H9 (cell line): Measurements from ENCODE around the gene EPHB6. TPM values are rescaled to one million over a fixed set of nuclear protein-coding genes. Genes with fewer than 3 reads are reported as not detected.

Experiments
- DNase-seq: peaks from one replicate; pipeline ENCODE4 v3.0.0-alpha.2; 2017
- H2AFZ ChIP-seq: one replicate; pipeline ENCODE4 v1.6.1; 2013; ENCODE audit warnings: mild to moderate bottlenecking, low read length, control low read depth, moderate library complexity
- H2AK5ac ChIP-seq: 2 replicates; pipeline ENCODE4 v1.6.1; 2013; ENCODE audit warnings: low read length, control low read depth, mixed read lengths; ENCODE audit not compliant: insufficient read length
- H2BK120ac ChIP-seq: one replicate; pipeline ENCODE4 v1.6.1; 2013; ENCODE audit warnings: low read depth, mild to moderate bottlenecking, low read length, control low read depth, inconsistent platforms; ENCODE audit not compliant: poor library complexity, severe bottlenecking
- H2BK12ac ChIP-seq: 2 replicates; pipeline ENCODE4 v1.6.1; 2013; ENCODE audit warnings: low read length, control low read depth, mixed read lengths, low read depth; ENCODE audit not compliant: insufficient read length
- H2BK15ac ChIP-seq: 2 replicates; pipeline ENCODE4 v1.6.1; 2013; ENCODE audit warnings: low read depth, low read length, control low read depth
- H2BK20ac ChIP-seq: one replicate; pipeline ENCODE4 v1.6.1; 2013; ENCODE audit warnings: low read depth, mild to moderate bottlenecking, low read length, control low read depth, inconsistent platforms; ENCODE audit not compliant: poor library complexity, severe bottlenecking
- H2BK5ac ChIP-seq: 2 replicates; pipeline ENCODE4 v1.6.1; 2013; ENCODE audit warnings: low read length, control low read depth, mixed read lengths; ENCODE audit not compliant: insufficient read length
- H3K14ac ChIP-seq: 2 replicates; pipeline ENCODE4 v1.6.1; 2013; ENCODE audit warnings: low read length, control low read depth; ENCODE audit not compliant: insufficient read depth
- H3K18ac ChIP-seq: 2 replicates; pipeline ENCODE4 v1.6.1; 2013; ENCODE audit warnings: low read depth, mild to moderate bottlenecking, mixed read lengths, low read length, control low read depth; ENCODE audit not compliant: insufficient read length
- H3K23ac ChIP-seq: 2 replicates; pipeline ENCODE4 v1.6.1; 2013; ENCODE audit warnings: low read length, control low read depth, mixed read lengths, low read depth; ENCODE audit not compliant: insufficient read length
- H3K23me2 ChIP-seq: 2 replicates; pipeline ENCODE4 v1.6.1; 2013; ENCODE audit warnings: low read depth, mild to moderate bottlenecking, mixed read lengths, low read length, control low read depth; ENCODE audit not compliant: insufficient read length, poor library complexity, severe bottlenecking
- H3K27ac ChIP-seq: 2 replicates; pipeline ENCODE4 v1.5.1; 2013; ENCODE audit warnings: low read length, control low read depth, mixed read lengths, low read depth; ENCODE audit not compliant: insufficient read length
- H3K27me3 ChIP-seq: 2 replicates; pipeline ENCODE4 v1.6.1; 2013; ENCODE audit warnings: low read length, control low read depth, inconsistent platforms; ENCODE audit not compliant: insufficient read depth
- H3K4ac ChIP-seq: 2 replicates; pipeline ENCODE4 v1.6.1; 2013; ENCODE audit warnings: low read depth, mild to moderate bottlenecking, control low read depth, inconsistent platforms, low read length, moderate library complexity
- H3K4me1 ChIP-seq: 2 replicates; pipeline ENCODE4 v1.6.1; 2013; ENCODE audit warnings: low read length, control low read depth, inconsistent platforms; ENCODE audit not compliant: insufficient read depth
- H3K4me2 ChIP-seq: 2 replicates; pipeline ENCODE4 v1.6.1; 2013; ENCODE audit warnings: low read length, control low read depth, mixed read lengths; ENCODE audit not compliant: insufficient read length, insufficient read depth
- H3K56ac ChIP-seq: 2 replicates; pipeline ENCODE4 v1.6.1; 2013; ENCODE audit warnings: low read depth, mild to moderate bottlenecking, mixed read lengths, low read length, control low read depth; ENCODE audit not compliant: insufficient read length
- H3K79me1 ChIP-seq: 2 replicates; pipeline ENCODE4 v1.6.1; 2013; ENCODE audit warnings: low read depth, mild to moderate bottlenecking, moderate library complexity, low read length, control low read depth, inconsistent platforms; ENCODE audit not compliant: insufficient read depth, poor library complexity, severe bottlenecking
- H3K79me2 ChIP-seq: 2 replicates; pipeline ENCODE4 v1.6.1; 2013; ENCODE audit warnings: low read length, control low read depth, inconsistent platforms; ENCODE audit not compliant: insufficient read depth
- H3K9ac ChIP-seq: 2 replicates; pipeline ENCODE4 v1.6.1; 2013; ENCODE audit warnings: low read length, control low read depth, mixed read lengths; ENCODE audit not compliant: insufficient read length; ENCODE audit errors: extremely low read depth
- H3K9me3 ChIP-seq: one replicate; pipeline ENCODE4 v1.6.1; 2013; ENCODE audit warnings: low read depth, low read length, inconsistent platforms; ENCODE audit not compliant: control insufficient read depth
- H3T11ph ChIP-seq: one replicate; pipeline ENCODE4 v1.6.1; 2013; ENCODE audit warnings: mild to moderate bottlenecking, low read length, control low read depth, inconsistent platforms
- H4K20me1 ChIP-seq: one replicate; pipeline ENCODE4 v1.6.1; 2013; ENCODE audit not compliant: control insufficient read depth, insufficient read length, insufficient read depth
- H4K5ac ChIP-seq: 2 replicates; pipeline ENCODE4 v1.6.1; 2013; ENCODE audit warnings: low read depth, mild to moderate bottlenecking, mixed read lengths, low read length, control low read depth; ENCODE audit not compliant: insufficient read length
- H4K8ac ChIP-seq: replicated peaks from 2 replicates; pipeline ENCODE4 v1.6.1; 2013; ENCODE audit warnings: low read length, control low read depth, mixed read lengths, low read depth; ENCODE audit not compliant: insufficient read length
- H4K91ac ChIP-seq: 2 replicates; pipeline ENCODE4 v1.6.1; 2013; ENCODE audit warnings: low read depth, mild to moderate bottlenecking, moderate library complexity, mixed read lengths, low read length, control low read depth; ENCODE audit not compliant: insufficient read length
- H3K27ac Mint-ChIP-seq, 3 experiments: 2 replicates in 2 of 3; 3 replicates in 1 of 3; pipeline ENCODE4 v1.8.0; 2020 to 2021; ENCODE audit warnings: mixed read lengths in 3 of 3, mild to moderate bottlenecking in 1 of 3, moderate library complexity in 1 of 3
- H3K27me3 Mint-ChIP-seq: 2 replicates; pipeline ENCODE4 v1.8.0; 2021; ENCODE audit warnings: low read depth, mild to moderate bottlenecking, moderate library complexity, mixed read lengths
- H3K36me3 Mint-ChIP-seq, 3 experiments: 2 replicates in 2 of 3; 3 replicates in 1 of 3; pipeline ENCODE4 v1.8.0; 2020 to 2021; ENCODE audit warnings: low read depth in 3 of 3, mixed read lengths in 3 of 3; ENCODE audit not compliant: insufficient read depth in 1 of 3
- H3K4me1 Mint-ChIP-seq, 2 experiments: 2 replicates each; pipeline ENCODE4 v1.8.0; 2020; ENCODE audit warnings: mixed read lengths in 2 of 2
- H3K4me3 Mint-ChIP-seq, 2 experiments: 2 replicates in 1 of 2; 3 replicates in 1 of 2; pipeline ENCODE4 v1.8.0; 2020 to 2021; ENCODE audit warnings: mild to moderate bottlenecking in 2 of 2, mixed read lengths in 2 of 2, moderate library complexity in 1 of 2
- H3K9me3 Mint-ChIP-seq, 2 experiments: 2 replicates in 1 of 2; 3 replicates in 1 of 2; pipeline ENCODE4 v1.8.0; 2020; ENCODE audit warnings: mild to moderate bottlenecking in 2 of 2, mixed read lengths in 2 of 2, moderate library complexity in 1 of 2
- WGBS: extraction: QIAGEN DNeasy Blood & Tissue Kit; methylation state at CpG from one replicate; pipeline ENCODE4 v1.1.7; 2013; ENCODE audit warnings: missing lambda C conversion rate, low lambda C conversion rate, mixed read lengths; ENCODE audit not compliant: insufficient read length; ENCODE audit errors: extremely low coverage; 5-methylcytosine and 5-hydroxymethylcytosine counted together
- total RNA-seq: library from RNA; stranded (reverse); gene quantifications from 2 replicates; pipeline ENCODE4 v1.2.1, GENCODE V29; 2021
- TF ChIP-seq, protein P1 (sequence below): fragments of 200-600 bp; sonication (generic); conservative IDR thresholded peaks from 3 replicates; pipeline ENCODE4 v1.8.0; 2021; ENCODE audit warnings: antibody characterized with exemption, mild to moderate bottlenecking

Gene EPHB6
- total RNA-seq, 1 experiment from 2014 or later: 9.7 TPM

GRCh38 chr7:142819530-142819929 lies 35.3 kb upstream of the EPHB6 start:
- Histone ChIP-seq H3K4ac (no peak overlapping the region), H3K56ac (no peak overlapping the region), H3T11ph (no peak overlapping the region), H2AFZ (no peak overlapping the region), H3K9ac (no peak overlapping the region), H4K91ac (no peak overlapping the region), H3K79me2 (no peaks in the 10 kb centered on the region), H3K4me2 (no peak overlapping the region), H4K20me1 (no peaks in the 10 kb centered on the region), H2AK5ac (no peak overlapping the region), H3K27me3 (no peaks in the 10 kb centered on the region), H4K5ac (no peak overlapping the region), H3K27ac (no peak overlapping the region), H3K9me3 (no peaks in the 10 kb centered on the region), H3K4me1 (peaks cover under 1% of the 10 kb centered on the region; the same call in 1 of the 2 replicates), H3K23me2 (no peaks in the 10 kb centered on the region), H3K23ac (no peak overlapping the region), H2BK15ac (no peak overlapping the region), H2BK12ac (no peak overlapping the region), H3K18ac (no peak overlapping the region), H2BK5ac (no peak overlapping the region), H2BK20ac (no peak overlapping the region), H2BK120ac (no peak overlapping the region), H4K8ac (no peak overlapping the region), H3K79me1 (no peaks in the 10 kb centered on the region), H3K14ac (no peak overlapping the region)
- Mint-ChIP-seq H3K36me3 (peaks cover 0 to 12% (median 3%) of the 10 kb centered on the region in 3 experiments; a peak in 3 of 7 replicates), H3K27me3 (peaks cover 2% of the 10 kb centered on the region; the same call in 1 of the 2 replicates), H3K27ac (no peak overlapping the region), H3K4me3 (no peak overlapping the region), H3K9me3 (peaks cover 19% of the 10 kb centered on the region in 2 experiments), H3K4me1 (peaks cover 6 to 11% of the 10 kb centered on the region in 2 experiments)
- TF ChIP-seq, protein P1, sequence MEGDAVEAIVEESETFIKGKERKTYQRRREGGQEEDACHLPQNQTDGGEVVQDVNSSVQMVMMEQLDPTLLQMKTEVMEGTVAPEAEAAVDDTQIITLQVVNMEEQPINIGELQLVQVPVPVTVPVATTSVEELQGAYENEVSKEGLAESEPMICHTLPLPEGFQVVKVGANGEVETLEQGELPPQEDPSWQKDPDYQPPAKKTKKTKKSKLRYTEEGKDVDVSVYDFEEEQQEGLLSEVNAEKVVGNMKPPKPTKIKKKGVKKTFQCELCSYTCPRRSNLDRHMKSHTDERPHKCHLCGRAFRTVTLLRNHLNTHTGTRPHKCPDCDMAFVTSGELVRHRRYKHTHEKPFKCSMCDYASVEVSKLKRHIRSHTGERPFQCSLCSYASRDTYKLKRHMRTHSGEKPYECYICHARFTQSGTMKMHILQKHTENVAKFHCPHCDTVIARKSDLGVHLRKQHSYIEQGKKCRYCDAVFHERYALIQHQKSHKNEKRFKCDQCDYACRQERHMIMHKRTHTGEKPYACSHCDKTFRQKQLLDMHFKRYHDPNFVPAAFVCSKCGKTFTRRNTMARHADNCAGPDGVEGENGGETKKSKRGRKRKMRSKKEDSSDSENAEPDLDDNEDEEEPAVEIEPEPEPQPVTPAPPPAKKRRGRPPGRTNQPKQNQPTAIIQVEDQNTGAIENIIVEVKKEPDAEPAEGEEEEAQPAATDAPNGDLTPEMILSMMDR: no peak
- WGBS: no CpG with 5 or more reads among the region's 5 CpGs
- DNase-seq: no peak
